Measurements from ENCODE around the gene FNDC3B.

The FNDC3B gene

GRCh38 chr3:172079326-172079976 is 40.1 kb downstream of the FNDC3B start:
- Histone ChIP-seq H3K79me2 (ENCODE audit: low read length) (peaks cover 100% of the 10 kb centered on the region), H3K4me1 (ENCODE audit: low read length) (peaks cover 18% of the 10 kb centered on the region), H3K36me3 (replicated peaks; ENCODE audit: insufficient read depth, low read length) (peaks cover 3% of the 10 kb centered on the region; the same call in 1 of the 2 replicates), H3K9ac (ENCODE audit: low read length) (no peak overlapping the region), H3F3A (ENCODE audit: insufficient read depth, low read length) (peaks cover 6% of the 10 kb centered on the region), H4K20me1 (ENCODE audit: insufficient read depth, low read length) (no peaks in the 10 kb centered on the region), H3K4me3 (ENCODE audit: low read length) (no peak overlapping the region), H3K9me2 (replicated peaks; ENCODE audit: insufficient read depth, low read length) (no peaks in the 10 kb centered on the region), H3K27me3 (replicated peaks; ENCODE audit: insufficient read depth, low read length) (no peaks in the 10 kb centered on the region), H3K4me2 (ENCODE audit: low read depth, low read length) (no peak overlapping the region), H3K9me3 (replicated peaks; ENCODE audit: insufficient read depth, low read length) (no peaks in the 10 kb centered on the region), H2AFZ (ENCODE audit: low read length) (no peak overlapping the region), H3K27ac (ENCODE audit: low read length) (no peak overlapping the region)
- TF ChIP-seq CTCF (IDR thresholded peaks at IDR 0.05; ENCODE audit: low read length) (no peak), EZH2 (optimal IDR thresholded peaks at IDR 0.05; ENCODE audit: low read depth, low read length) (no peak), EZH2phosphoT487 (IDR thresholded peaks at IDR 0.05; ENCODE audit: low read length) (no peak)
- no peak for DNase-seq

GRCh38 chr3:172080503-172080902 is 41.1 kb downstream of the FNDC3B start:
- Histone ChIP-seq H3K9me2 (replicated peaks; ENCODE audit: insufficient read depth, low read length) (no peaks in the 10 kb centered on the region), H3K9ac (ENCODE audit: low read length) (no peak overlapping the region), H4K20me1 (ENCODE audit: insufficient read depth, low read length) (no peaks in the 10 kb centered on the region), H3K27me3 (replicated peaks; ENCODE audit: insufficient read depth, low read length) (no peaks in the 10 kb centered on the region), H3K4me2 (ENCODE audit: low read depth, low read length) (no peak overlapping the region), H3K27ac (ENCODE audit: low read length) (no peak overlapping the region), H3K36me3 (replicated peaks; ENCODE audit: insufficient read depth, low read length) (peaks cover 3% of the 10 kb centered on the region; the same call in 1 of the 2 replicates), H2AFZ (ENCODE audit: low read length) (no peak overlapping the region), H3K4me1 (ENCODE audit: low read length) (peaks cover 28% of the 10 kb centered on the region), H3F3A (ENCODE audit: insufficient read depth, low read length) (peaks cover 17% of the 10 kb centered on the region), H3K79me2 (ENCODE audit: low read length) (peaks cover 100% of the 10 kb centered on the region), H3K4me3 (ENCODE audit: low read length) (no peak overlapping the region), H3K9me3 (replicated peaks; ENCODE audit: insufficient read depth, low read length) (no peaks in the 10 kb centered on the region)
- no peak for TF ChIP-seq EZH2phosphoT487 (IDR thresholded peaks at IDR 0.05; ENCODE audit: low read length)
- no peak for TF ChIP-seq CTCF (IDR thresholded peaks at IDR 0.05; ENCODE audit: low read length)
- TF ChIP-seq EZH2 (optimal IDR thresholded peaks at IDR 0.05; ENCODE audit: low read depth, low read length): no peak
- DNase-seq: no peak

- TF ChIP-seq CTCF (IDR thresholded peaks at IDR 0.05; ENCODE audit: low read length) (no peak), EZH2phosphoT487 (IDR thresholded peaks at IDR 0.05; ENCODE audit: low read length) (no peak), EZH2 (optimal IDR thresholded peaks at IDR 0.05; ENCODE audit: low read depth, low read length) (no peak)
- Histone ChIP-seq H3K9ac (ENCODE audit: low read length) (no peak overlapping the region), H2AFZ (ENCODE audit: low read length) (no peak overlapping the region), H3K27me3 (replicated peaks; ENCODE audit: insufficient read depth, low read length) (no peaks in the 10 kb centered on the region), H3K79me2 (ENCODE audit: low read length) (peaks cover 100% of the 10 kb centered on the region), H3F3A (ENCODE audit: insufficient read depth, low read length) (peaks cover 34% of the 10 kb centered on the region), H3K27ac (ENCODE audit: low read length) (no peak overlapping the region), H3K9me3 (replicated peaks; ENCODE audit: insufficient read depth, low read length) (no peaks in the 10 kb centered on the region), H3K36me3 (replicated peaks; ENCODE audit: insufficient read depth, low read length) (0 out of 2 replicates have a peak, but pooled peaks cover 3% of the 10 kb centered on the region), H3K4me1 (ENCODE audit: low read length) (peaks cover 46% of the 10 kb centered on the region), H3K4me3 (ENCODE audit: low read length) (no peak overlapping the region), H3K9me2 (replicated peaks; ENCODE audit: insufficient read depth, low read length) (no peaks in the 10 kb centered on the region), H3K4me2 (ENCODE audit: low read depth, low read length) (no peak overlapping the region), H4K20me1 (ENCODE audit: insufficient read depth, low read length) (no peaks in the 10 kb centered on the region)
- DNase-seq: no peak
These were observed 42.9 kb downstream of the FNDC3B start for GRCh38 chr3:172082269-172082668.
